Stimulated activated naive B cell treated with anti-CD40 and anti-IgM and Interleukin-4, amounts not matched to agents 10 μg/mL and 1 μg/mL and 100 μg/mL, for 72 hours (primary cell): Measurements from ENCODE around the gene IFT27.
A peak's percentile ranks its signal among the peaks of the same experiment; 100 is the strongest.

ENCODE experiments used
- ATAC-seq, 2 donors: fragments of 150-1000 bp; cut with Tn5 transposase; replicated peaks; 2 replicates each; pipeline ENCODE4 v1.10.0; 2021; ENCODE audit warnings: moderate library complexity in 1 of 2
- DNase-seq: peaks from one replicate; pipeline ENCODE4 v3.0.0; 2021
- H3K27ac Mint-ChIP-seq: one replicate; pipeline ENCODE4 v1.8.0; 2022; ENCODE audit warnings: mild to moderate bottlenecking, mixed read lengths
- H3K27me3 Mint-ChIP-seq, 2 donors: one replicate each; pipeline ENCODE4 v1.8.0; 2022; ENCODE audit warnings: mixed read lengths in 2 of 2
- H3K36me3 Mint-ChIP-seq, 2 donors: one replicate each; pipeline ENCODE4 v1.8.0; 2022; ENCODE audit warnings: mixed read lengths in 2 of 2, mild to moderate bottlenecking in 1 of 2
- H3K4me1 Mint-ChIP-seq, 2 donors: one replicate each; pipeline ENCODE4 v1.8.0; 2022; ENCODE audit warnings: mixed read lengths in 2 of 2, mild to moderate bottlenecking in 1 of 2
- H3K4me3 Mint-ChIP-seq, 2 donors: one replicate each; pipeline ENCODE4 v1.8.0; 2022; ENCODE audit warnings: mild to moderate bottlenecking in 2 of 2, mixed read lengths in 2 of 2, moderate library complexity in 1 of 2
- H3K9me3 Mint-ChIP-seq, 2 donors: one replicate each; pipeline ENCODE4 v1.8.0; 2022; ENCODE audit warnings: mixed read lengths in 2 of 2, mild to moderate bottlenecking in 1 of 2

The IFT27 gene

GRCh38 chr22:36765131-36765942, 10.6 kb downstream of the IFT27 start:
- Mint-ChIP-seq H3K4me3 (no peak overlapping the region), H3K27ac (no peak overlapping the region), H3K36me3 (peaks cover 39 to 45% of the 10 kb centered on the region in 2 donors), H3K27me3 (no peaks in the 10 kb centered on the region), H3K9me3 (no peaks in the 10 kb centered on the region), H3K4me1 (peaks cover 3 to 19% of the 10 kb centered on the region in 2 donors)
- ATAC-seq: no peak
- no peak for DNase-seq

- no peaks in the 10 kb centered on the region for H3K27me3 Mint-ChIP-seq
- no peak overlapping the region for H3K27ac Mint-ChIP-seq
- peaks cover 39 to 45% of the 10 kb centered on the region in 2 donors for H3K36me3 Mint-ChIP-seq
- DNase-seq (no peak), ATAC-seq (no peak)
- H3K9me3 Mint-ChIP-seq: no peaks in the 10 kb centered on the region
- peaks cover 3 to 16% of the 10 kb centered on the region in 2 donors for H3K4me1 Mint-ChIP-seq
- no peak overlapping the region for H3K4me3 Mint-ChIP-seq
Measured at GRCh38 chr22:36764641-36765040, 11.3 kb downstream of the IFT27 start.

- Mint-ChIP-seq H3K27me3 (no peaks in the 10 kb centered on the region), H3K9me3 (no peaks in the 10 kb centered on the region), H3K36me3 (peaks cover 38 to 44% of the 10 kb centered on the region in 2 donors), H3K27ac (no peak overlapping the region), H3K4me1 (peaks cover 3 to 16% of the 10 kb centered on the region in 2 donors), H3K4me3 (no peak overlapping the region)
- ATAC-seq (no peak), DNase-seq (no peak)
Measured at GRCh38 chr22:36764060-36764459, 11.9 kb downstream of the IFT27 start.

- no peaks in the 10 kb centered on the region for H3K27me3 Mint-ChIP-seq
- no peaks in the 10 kb centered on the region for H3K9me3 Mint-ChIP-seq
- no peak for DNase-seq
- peaks cover 3 to 16% of the 10 kb centered on the region in 2 donors for H3K4me1 Mint-ChIP-seq
- no peak for ATAC-seq
- H3K36me3 Mint-ChIP-seq: peaks cover 38 to 43% of the 10 kb centered on the region in 2 donors
- H3K4me3 Mint-ChIP-seq: no peak overlapping the region
- H3K27ac Mint-ChIP-seq: no peak overlapping the region
Measured at GRCh38 chr22:36763576-36763975, 12.3 kb downstream of the IFT27 start.

- H3K36me3 Mint-ChIP-seq: peaks cover 38 to 43% of the 10 kb centered on the region in 2 donors
- no peak overlapping the region for H3K27ac Mint-ChIP-seq
- no peaks in the 10 kb centered on the region for H3K27me3 Mint-ChIP-seq
- H3K9me3 Mint-ChIP-seq: no peaks in the 10 kb centered on the region
- no peak overlapping the region for H3K4me3 Mint-ChIP-seq
- no peak for DNase-seq
- peaks cover 3 to 16% of the 10 kb centered on the region in 2 donors for H3K4me1 Mint-ChIP-seq
- no peak for ATAC-seq
Measured at GRCh38 chr22:36762687-36763260, 13.1 kb downstream of the IFT27 start.

GRCh38 chr22:36761553-36762240, 14.2 kb downstream of the IFT27 start:
- peaks cover 32 to 38% of the 10 kb centered on the region in 2 donors for H3K36me3 Mint-ChIP-seq
- no peak overlapping the region for H3K27ac Mint-ChIP-seq
- ATAC-seq: no peak
- H3K4me3 Mint-ChIP-seq: no peak overlapping the region
- H3K9me3 Mint-ChIP-seq: no peaks in the 10 kb centered on the region
- no peak for DNase-seq
- H3K27me3 Mint-ChIP-seq: no peaks in the 10 kb centered on the region
- peaks cover 2 to 20% of the 10 kb centered on the region in 2 donors for H3K4me1 Mint-ChIP-seq

- H3K27ac Mint-ChIP-seq: no peak overlapping the region
- peaks cover 2 to 12% of the 10 kb centered on the region in 2 donors for H3K4me1 Mint-ChIP-seq
- H3K4me3 Mint-ChIP-seq: no peak overlapping the region
- peaks cover 28 to 36% of the 10 kb centered on the region in 2 donors for H3K36me3 Mint-ChIP-seq
- DNase-seq: no peak
- no peak for ATAC-seq
- no peaks in the 10 kb centered on the region for H3K27me3 Mint-ChIP-seq
- no peaks in the 10 kb centered on the region for H3K9me3 Mint-ChIP-seq
Measured at GRCh38 chr22:36760786-36761185, 15.1 kb downstream of the IFT27 start.

GRCh38 chr22:36759481-36760159, 16.3 kb downstream of the IFT27 start:
- H3K4me1 Mint-ChIP-seq: peaks cover 2 to 11% of the 10 kb centered on the region in 2 donors
- H3K27ac Mint-ChIP-seq: no peak overlapping the region
- DNase-seq (no peak), ATAC-seq (no peak)
- peaks cover 22 to 30% of the 10 kb centered on the region in 2 donors for H3K36me3 Mint-ChIP-seq
- no peaks in the 10 kb centered on the region for H3K9me3 Mint-ChIP-seq
- peaks cover 7% of the 10 kb centered on the region in 2 donors for H3K27me3 Mint-ChIP-seq
- no peak overlapping the region for H3K4me3 Mint-ChIP-seq

GRCh38 chr22:36758792-36759271, 17.1 kb downstream of the IFT27 start:
- peaks cover 7 to 9% of the 10 kb centered on the region in 2 donors for H3K27me3 Mint-ChIP-seq
- H3K4me3 Mint-ChIP-seq: no peak overlapping the region
- H3K27ac Mint-ChIP-seq: no peak overlapping the region

GRCh38 chr22:36757668-36758211, 18.2 kb downstream of the IFT27 start:
- peaks cover 5 to 17% of the 10 kb centered on the region in 2 donors for H3K36me3 Mint-ChIP-seq
- H3K4me3 Mint-ChIP-seq: no peak overlapping the region
- peaks cover 16 to 17% of the 10 kb centered on the region in 2 donors for H3K27me3 Mint-ChIP-seq
- no peaks in the 10 kb centered on the region for H3K9me3 Mint-ChIP-seq
- H3K4me1 Mint-ChIP-seq: peaks cover 2 to 11% of the 10 kb centered on the region in 2 donors
- no peak overlapping the region for H3K27ac Mint-ChIP-seq
- DNase-seq (peak; percentile 61), ATAC-seq (peak; percentile 95 to 99)

More at GRCh38 chr22:36758792-36759271, 17.1 kb downstream of the IFT27 start:
- no peak for DNase-seq
- H3K36me3 Mint-ChIP-seq: peaks cover 15 to 23% of the 10 kb centered on the region in 2 donors
- H3K9me3 Mint-ChIP-seq: no peaks in the 10 kb centered on the region
- ATAC-seq: no peak
- peaks cover 2 to 11% of the 10 kb centered on the region in 2 donors for H3K4me1 Mint-ChIP-seq

- no peak overlapping the region for H3K4me3 Mint-ChIP-seq
- no peaks in the 10 kb centered on the region for H3K9me3 Mint-ChIP-seq
- H3K4me1 Mint-ChIP-seq: peaks cover 2 to 11% of the 10 kb centered on the region in 2 donors
- ATAC-seq: peak in 1 of 2 donors; percentile 9
- no peak overlapping the region for H3K27ac Mint-ChIP-seq
- H3K27me3 Mint-ChIP-seq: peaks cover 21 to 22% of the 10 kb centered on the region in 2 donors
- H3K36me3 Mint-ChIP-seq: peaks cover 0 to 9% of the 10 kb centered on the region in 2 donors
- no peak for DNase-seq
Measured at GRCh38 chr22:36756746-36757655, 18.9 kb downstream of the IFT27 start.

- Mint-ChIP-seq H3K9me3 (no peaks in the 10 kb centered on the region), H3K27me3 (peaks cover 21 to 22% of the 10 kb centered on the region in 2 donors), H3K4me3 (no peak overlapping the region), H3K36me3 (peaks cover 0 to 6% of the 10 kb centered on the region in 2 donors), H3K27ac (no peak overlapping the region), H3K4me1 (peaks cover 2 to 11% of the 10 kb centered on the region in 2 donors)
- DNase-seq (no peak), ATAC-seq (no peak)
Measured at GRCh38 chr22:36756031-36756430, 19.9 kb downstream of the IFT27 start.

GRCh38 chr22:36755316-36755715, 20.6 kb downstream of the IFT27 start:
- DNase-seq: no peak
- peaks cover 22 to 23% of the 10 kb centered on the region in 2 donors for H3K27me3 Mint-ChIP-seq
- H3K27ac Mint-ChIP-seq: no peak overlapping the region
- no peak for ATAC-seq
- no peaks in the 10 kb centered on the region for H3K9me3 Mint-ChIP-seq
- peaks cover 0 to 6% of the 10 kb centered on the region in 2 donors for H3K36me3 Mint-ChIP-seq
- H3K4me3 Mint-ChIP-seq: no peak overlapping the region
- peaks cover 2 to 11% of the 10 kb centered on the region in 2 donors for H3K4me1 Mint-ChIP-seq
